ENCODE data around the gene SOX4.

SOX4 gene

GRCh38 chr6:21594416-21595281, 1.1 kb downstream of the SOX4 start:
- DNase-seq, result no peak

- DNase-seq, result no peak
Measured at GRCh38 chr6:21595285-21596144, 2.0 kb downstream of the SOX4 start.

DNA sequence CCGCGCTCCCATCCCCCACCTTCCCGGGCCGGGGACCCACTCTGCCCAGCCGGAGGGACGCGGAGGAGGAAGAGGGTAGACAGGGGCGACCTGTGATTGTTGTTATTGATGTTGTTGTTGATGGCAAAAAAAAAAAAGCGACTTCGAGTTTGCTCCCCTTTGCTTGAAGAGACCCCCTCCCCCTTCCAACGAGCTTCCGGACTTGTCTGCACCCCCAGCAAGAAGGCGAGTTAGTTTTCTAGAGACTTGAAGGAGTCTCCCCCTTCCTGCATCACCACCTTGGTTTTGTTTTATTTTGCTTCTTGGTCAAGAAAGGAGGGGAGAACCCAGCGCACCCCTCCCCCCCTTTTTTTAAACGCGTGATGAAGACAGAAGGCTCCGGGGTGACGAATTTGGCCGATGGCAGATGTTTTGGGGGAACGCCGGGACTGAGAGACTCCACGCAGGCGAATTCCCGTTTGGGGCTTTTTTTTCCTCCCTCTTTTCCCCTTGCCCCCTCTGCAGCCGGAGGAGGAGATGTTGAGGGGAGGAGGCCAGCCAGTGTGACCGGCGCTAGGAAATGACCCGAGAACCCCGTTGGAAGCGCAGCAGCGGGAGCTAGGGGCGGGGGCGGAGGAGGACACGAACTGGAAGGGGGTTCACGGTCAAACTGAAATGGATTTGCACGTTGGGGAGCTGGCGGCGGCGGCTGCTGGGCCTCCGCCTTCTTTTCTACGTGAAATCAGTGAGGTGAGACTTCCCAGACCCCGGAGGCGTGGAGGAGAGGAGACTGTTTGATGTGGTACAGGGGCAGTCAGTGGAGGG, 2.8 kb downstream of the SOX4 start:
- peak; percentile 58 for DNase-seq

DNA sequence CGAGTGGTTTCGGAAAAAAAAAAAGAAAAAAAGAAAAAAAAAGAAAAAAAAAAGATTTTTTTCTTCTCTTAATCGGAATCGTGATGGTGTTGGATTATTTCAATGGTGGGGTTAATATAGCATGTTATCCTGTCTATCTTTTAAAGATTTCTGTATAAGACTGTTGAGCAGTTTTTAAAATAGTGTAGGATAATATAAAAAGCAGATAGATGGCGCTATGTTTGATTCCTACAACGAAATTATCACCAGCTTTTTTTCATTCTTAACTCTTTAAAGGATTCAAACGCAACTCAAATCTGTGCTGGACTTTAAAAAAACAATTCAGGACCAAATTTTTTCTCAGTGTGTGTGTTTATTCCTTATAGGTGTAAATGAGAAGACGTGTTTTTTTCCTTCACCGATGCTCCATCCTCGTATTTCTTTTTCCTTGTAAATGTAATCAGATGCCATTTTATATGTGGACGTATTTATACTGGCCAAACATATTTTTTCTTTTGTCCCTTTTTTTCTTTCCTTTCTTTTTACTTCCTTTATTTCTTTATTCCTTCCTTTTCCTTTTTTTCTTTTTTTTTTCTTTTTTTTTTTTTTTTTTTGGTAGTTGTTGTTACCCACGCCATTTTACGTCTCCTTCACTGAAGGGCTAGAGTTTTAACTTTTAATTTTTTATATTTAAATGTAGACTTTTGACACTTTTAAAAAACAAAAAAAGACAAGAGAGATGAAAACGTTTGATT, 3.6 kb downstream of the SOX4 start:
- no peak for DNase-seq

GRCh38 chr6:21597801-21598673, 4.5 kb downstream of the SOX4 start:
- no peak for DNase-seq

DNA sequence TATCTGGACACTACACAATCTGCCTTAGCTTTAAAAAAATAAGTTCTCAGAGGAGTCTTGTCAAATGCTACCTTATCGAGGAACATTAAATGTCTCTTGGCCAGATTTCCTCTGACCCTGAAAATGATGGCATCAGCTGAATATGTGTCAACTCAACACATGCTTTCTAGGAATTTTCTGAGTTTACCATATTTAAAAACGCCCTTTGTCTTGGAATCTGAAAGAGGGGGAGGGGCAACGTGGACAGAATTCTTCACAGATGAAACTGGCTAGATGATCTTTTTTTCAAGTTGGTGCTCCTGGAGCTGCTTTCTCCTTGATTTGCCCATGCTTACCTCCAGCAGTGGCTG, 5.1 kb downstream of the SOX4 start:
- DNase-seq, result no peak

- no peak for DNase-seq
Measured at GRCh38 chr6:21599051-21599696, 5.6 kb downstream of the SOX4 start.

DNA sequence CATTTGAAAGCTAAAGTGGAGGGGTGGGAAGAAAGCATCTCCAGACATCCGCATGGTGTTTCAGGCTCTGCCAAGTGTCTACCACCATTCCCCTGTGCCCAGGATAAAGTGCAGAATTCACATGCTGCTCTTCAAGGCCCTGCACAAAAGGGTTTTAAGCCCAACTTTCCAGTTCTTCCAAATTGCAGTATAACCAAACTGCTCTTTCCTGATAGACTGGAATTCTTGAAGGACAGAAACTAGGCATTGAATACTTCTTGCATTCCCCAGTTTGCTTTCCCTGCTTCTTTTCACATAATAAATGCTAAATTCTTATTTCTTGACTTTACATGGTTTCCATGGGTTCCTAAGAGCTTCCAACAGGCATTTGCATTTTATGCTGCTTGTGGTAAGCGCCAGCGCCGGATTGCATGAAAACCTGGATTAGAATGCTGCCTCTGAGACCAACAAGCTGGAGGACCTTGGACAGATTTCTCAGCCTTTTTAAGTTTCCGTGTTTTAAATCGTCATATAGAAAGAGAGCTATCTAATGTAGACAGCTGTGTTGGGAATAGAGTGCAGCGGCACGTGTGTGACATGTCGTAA, 7.9 kb downstream of the SOX4 start:
- DNase-seq, result no peak

GRCh38 chr6:21601932-21602390, 8.4 kb downstream of the SOX4 start:
- no peak for DNase-seq

DNA sequence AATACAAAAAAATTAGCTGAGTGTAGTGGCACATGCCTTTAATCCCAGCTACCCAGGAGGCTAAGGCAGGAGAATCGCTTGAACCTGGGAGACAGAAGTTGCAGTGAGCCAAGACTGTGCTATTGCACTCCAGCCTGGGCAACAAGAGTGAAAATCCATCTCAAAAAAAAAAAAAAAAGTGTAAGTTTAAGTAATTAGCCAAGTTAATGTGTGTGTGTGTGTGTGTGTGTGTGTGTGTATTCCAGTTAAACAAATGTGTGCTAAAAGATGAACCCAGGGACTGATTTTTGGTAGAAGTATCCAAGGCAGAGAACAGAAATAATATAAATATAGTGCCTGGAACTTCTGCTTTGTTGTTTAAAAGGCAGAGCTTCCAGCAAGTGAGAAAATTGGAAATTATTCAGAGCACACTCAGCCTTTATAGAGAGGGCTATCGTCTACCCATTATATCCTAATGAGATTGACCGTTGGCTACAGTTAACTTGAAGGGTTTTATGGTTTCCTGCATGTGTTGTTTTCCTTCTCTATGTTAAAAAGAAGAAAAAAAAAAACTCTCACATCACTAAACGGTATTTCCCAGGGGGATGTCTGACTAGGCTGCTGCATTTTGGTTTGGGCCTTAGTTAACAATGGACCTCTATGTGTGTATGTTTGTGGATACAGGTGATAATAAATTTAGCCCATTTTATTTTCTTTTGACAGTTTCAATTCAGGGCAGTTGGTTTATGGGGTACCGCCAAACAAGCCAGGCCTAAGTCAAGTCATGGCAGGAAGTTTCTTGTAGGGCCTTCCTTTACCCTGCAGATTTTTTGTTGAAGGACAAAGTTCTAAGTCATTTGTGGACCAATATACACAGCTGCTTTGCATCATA, 9.8 kb downstream of the SOX4 start:
- DNase-seq, result no peak

- DNase-seq, result no peak
Measured at GRCh38 chr6:21604081-21604480, 10.5 kb downstream of the SOX4 start.

DNA sequence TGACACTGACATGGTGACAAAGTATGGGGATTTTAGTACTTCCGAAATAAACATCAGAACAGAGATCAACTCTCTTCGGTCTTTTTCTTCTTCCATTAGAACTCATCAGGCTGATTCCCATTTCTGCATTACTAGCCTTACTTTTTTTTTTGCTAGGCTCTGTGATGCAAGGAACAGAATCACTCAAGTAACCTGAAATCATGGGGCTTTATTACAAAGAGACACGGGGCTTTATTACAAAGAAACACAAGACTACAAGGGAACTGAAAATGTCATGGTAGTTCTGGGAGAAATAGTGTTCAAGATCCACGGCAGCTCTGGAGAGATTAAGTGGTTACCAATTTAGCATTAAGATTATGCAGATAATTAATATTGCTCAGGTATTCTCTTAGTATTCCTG, 11.6 kb downstream of the SOX4 start:
- DNase-seq, result no peak

DNA sequence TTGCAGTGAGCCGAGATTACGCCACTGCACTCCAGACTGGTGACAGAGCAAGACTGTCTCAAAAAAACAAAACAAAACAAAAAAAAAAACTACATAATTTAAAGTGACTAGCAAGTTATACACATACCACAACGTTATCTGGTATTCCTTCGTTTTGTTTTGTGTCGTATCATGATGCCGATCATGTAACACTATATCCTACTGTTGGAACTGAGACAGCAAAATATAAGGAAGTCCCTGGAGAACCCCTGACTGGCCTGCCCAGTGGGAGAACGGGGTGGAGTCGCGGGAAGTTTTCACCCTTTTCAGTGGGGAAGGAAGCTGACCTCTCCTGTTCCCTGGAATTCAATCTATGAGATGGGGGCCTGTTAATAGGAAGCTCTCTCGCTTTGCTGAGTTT, 15.1 kb downstream of the SOX4 start:
- no peak for DNase-seq

DNA sequence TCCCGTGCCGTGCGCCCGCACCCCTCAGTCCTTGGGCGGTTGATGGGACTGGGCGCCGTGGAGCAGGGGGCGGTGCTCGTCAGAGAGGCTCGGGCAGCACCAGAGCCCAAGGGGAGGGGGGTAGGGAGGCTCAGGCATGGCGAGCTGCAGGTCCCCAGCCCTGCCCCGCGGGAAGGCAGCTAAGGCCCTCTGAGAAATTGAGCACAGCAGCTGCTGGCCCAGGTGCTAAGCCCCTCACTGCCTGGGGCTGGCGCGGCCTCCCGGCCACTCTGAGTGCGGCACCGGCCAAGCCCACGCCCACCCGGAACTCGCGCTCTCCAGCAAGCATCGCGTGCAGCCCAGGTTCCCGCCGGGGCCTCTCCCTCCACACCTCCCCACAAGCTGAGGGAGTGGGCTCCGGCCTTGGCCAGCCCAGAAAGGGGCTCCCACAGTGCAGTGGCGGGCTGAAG, 16.4 kb downstream of the SOX4 start:
- DNase-seq, result no peak

GRCh38 chr6:21610341-21610740, 16.8 kb downstream of the SOX4 start:
- no peak for DNase-seq

DNA sequence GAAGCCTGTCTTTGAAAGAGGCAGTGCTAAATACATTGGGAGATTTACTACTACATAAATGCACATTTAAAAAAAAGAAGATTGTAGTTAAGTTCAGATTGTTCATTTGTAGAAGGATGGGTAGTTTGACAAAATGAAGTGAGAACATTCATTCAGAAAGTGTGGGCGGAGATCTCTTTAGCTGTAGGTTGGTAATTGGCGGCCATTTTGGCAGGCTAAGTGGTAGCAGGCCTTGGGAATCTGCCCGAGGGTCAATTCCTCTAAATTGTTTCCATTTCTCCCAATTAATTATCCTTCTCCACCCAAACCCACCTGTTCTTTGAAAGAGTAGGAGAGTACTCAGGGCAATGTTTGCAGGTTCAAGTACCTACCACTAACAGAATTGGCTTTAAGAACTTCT, 17.9 kb downstream of the SOX4 start:
- no peak for DNase-seq

GRCh38 chr6:21612067-21612745, 18.7 kb downstream of the SOX4 start:
- peak; percentile 81 for DNase-seq

GRCh38 chr6:21613809-21614208, 20.3 kb downstream of the SOX4 start:
- DNase-seq, result no peak

- DNase-seq, result no peak
Measured at GRCh38 chr6:21614226-21614625, 20.7 kb downstream of the SOX4 start.

Measured in NCI-H2171 (cell line).